Measurements from ENCODE around the gene LIPJ. TPM values are rescaled to one million over a fixed set of nuclear protein-coding genes. Genes with fewer than 3 reads are reported as not detected.

LIPJ gene
- under 0.01 TPM in 2 replicates for total RNA-seq

GRCh38 chr10:88586462-88586861, at the start of gene LIPJ:
LIPJ (plus strand) TSS chr10:88586762; CDS start chr10:88590688, 3,926 bp downstream.

GRCh38 chr10:88582806-88583583, 3.6 kb upstream of the LIPJ start, which contains the start of gene RNLS:
RNLS (minus strand) TSS chr10:88583318.

Other genes starting within 250 kb of the LIPJ start
- gene RNLS, start 3.4 kb upstream of the LIPJ start, total RNA-seq: 8.0 and 8.6 TPM in 2 replicates
- gene LIPF, start 77.7 kb downstream of the LIPJ start, total RNA-seq: not detected in 2 replicates
- gene LIPK, start 119.5 kb downstream of the LIPJ start, total RNA-seq: not detected in 2 replicates
- not detected in 2 replicates for gene LIPN, start 173.3 kb downstream of the LIPJ start, total RNA-seq
- not detected in 2 replicates for gene LIPM, start 216.0 kb downstream of the LIPJ start, total RNA-seq